Measurements from ENCODE around the gene ADARB1. TPM values are rescaled to one million over a fixed set of nuclear protein-coding genes. Genes with fewer than 3 reads are reported as not detected.

Gene ADARB1
- total RNA-seq, 1 donor from 2014 or later, result 14.5 TPM

- Mint-ChIP-seq H3K36me3 (ENCODE audit: low read depth, unreplicated experiment) (peaks cover 27% of the 10 kb centered on the region), H3K9me3 (ENCODE audit: unreplicated experiment) (no peaks in the 10 kb centered on the region), H3K4me1 (ENCODE audit: unreplicated experiment) (no peaks in the 10 kb centered on the region), H3K27me3 (ENCODE audit: unreplicated experiment) (peaks cover 5% of the 10 kb centered on the region), H3K27ac (ENCODE audit: unreplicated experiment) (no peak overlapping the region), H3K4me3 (ENCODE audit: unreplicated experiment) (no peak overlapping the region)
- DNase-seq (ENCODE audit: low spot score), result no peak
- TF ChIP-seq, protein P1, sequence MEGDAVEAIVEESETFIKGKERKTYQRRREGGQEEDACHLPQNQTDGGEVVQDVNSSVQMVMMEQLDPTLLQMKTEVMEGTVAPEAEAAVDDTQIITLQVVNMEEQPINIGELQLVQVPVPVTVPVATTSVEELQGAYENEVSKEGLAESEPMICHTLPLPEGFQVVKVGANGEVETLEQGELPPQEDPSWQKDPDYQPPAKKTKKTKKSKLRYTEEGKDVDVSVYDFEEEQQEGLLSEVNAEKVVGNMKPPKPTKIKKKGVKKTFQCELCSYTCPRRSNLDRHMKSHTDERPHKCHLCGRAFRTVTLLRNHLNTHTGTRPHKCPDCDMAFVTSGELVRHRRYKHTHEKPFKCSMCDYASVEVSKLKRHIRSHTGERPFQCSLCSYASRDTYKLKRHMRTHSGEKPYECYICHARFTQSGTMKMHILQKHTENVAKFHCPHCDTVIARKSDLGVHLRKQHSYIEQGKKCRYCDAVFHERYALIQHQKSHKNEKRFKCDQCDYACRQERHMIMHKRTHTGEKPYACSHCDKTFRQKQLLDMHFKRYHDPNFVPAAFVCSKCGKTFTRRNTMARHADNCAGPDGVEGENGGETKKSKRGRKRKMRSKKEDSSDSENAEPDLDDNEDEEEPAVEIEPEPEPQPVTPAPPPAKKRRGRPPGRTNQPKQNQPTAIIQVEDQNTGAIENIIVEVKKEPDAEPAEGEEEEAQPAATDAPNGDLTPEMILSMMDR (IDR thresholded peaks at IDR 0.05; ENCODE audit: unreplicated experiment), result no peak
Measured at GRCh38 chr21:45263534-45263933, 189.2 kb downstream of the ADARB1 start.

DNA sequence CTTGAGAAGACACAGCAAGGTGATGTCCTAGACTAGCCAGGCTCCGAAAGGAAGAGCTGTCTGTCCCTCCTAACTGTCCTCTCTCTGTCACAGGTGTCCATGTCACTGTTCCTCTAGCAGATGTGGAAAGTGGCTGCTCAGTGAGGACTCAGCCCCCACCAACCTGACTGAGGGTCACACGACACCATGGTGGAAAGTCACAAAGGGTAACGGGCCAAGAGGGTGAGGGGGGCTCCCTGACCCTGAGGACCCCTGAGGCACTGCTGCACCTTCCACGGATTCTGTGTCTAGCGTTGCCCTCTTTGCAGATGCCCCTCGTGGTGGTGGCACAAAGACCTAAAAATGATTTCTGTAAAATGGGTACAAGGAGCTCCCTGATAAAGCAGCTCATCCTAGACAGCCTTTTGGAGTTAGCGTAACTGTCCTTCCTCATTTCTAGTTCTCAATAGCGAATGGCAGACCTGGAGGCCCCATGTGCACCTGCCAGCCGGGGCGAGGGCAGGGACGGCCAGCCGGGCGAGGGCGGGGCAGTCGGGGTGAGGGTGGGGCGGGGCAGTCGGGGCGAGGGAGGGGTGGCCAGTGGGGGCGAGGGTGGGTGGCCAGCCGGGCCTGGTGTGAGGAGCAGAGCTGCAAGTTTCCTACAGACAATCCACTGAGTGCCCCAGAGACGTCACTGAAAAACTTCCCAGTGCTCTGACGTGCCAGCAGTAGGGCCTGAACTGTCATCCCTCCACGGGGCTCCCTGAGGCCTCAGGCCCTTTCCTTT lies 189.9 kb downstream of the ADARB1 start:
- peaks cover 27% of the 10 kb centered on the region for H3K36me3 Mint-ChIP-seq (ENCODE audit: low read depth, unreplicated experiment)
- H3K27ac Mint-ChIP-seq (ENCODE audit: unreplicated experiment), result no peak overlapping the region
- H3K4me1 Mint-ChIP-seq (ENCODE audit: unreplicated experiment), result no peaks in the 10 kb centered on the region
- no peaks in the 10 kb centered on the region for H3K9me3 Mint-ChIP-seq (ENCODE audit: unreplicated experiment)
- H3K4me3 Mint-ChIP-seq (ENCODE audit: unreplicated experiment), result no peak overlapping the region
- TF ChIP-seq, protein P1 (IDR thresholded peaks at IDR 0.05; ENCODE audit: unreplicated experiment), result no peak
- peaks cover 5% of the 10 kb centered on the region for H3K27me3 Mint-ChIP-seq (ENCODE audit: unreplicated experiment)
- peak; percentile 1 for DNase-seq (ENCODE audit: low spot score)

GRCh38 chr21:45264912-45265515 lies 190.6 kb downstream of the ADARB1 start:
- DNase-seq (ENCODE audit: low spot score), result peak; percentile 1
- no peak overlapping the region for H3K4me3 Mint-ChIP-seq (ENCODE audit: unreplicated experiment)
- TF ChIP-seq, protein P1 (IDR thresholded peaks at IDR 0.05; ENCODE audit: unreplicated experiment), result no peak

DNA sequence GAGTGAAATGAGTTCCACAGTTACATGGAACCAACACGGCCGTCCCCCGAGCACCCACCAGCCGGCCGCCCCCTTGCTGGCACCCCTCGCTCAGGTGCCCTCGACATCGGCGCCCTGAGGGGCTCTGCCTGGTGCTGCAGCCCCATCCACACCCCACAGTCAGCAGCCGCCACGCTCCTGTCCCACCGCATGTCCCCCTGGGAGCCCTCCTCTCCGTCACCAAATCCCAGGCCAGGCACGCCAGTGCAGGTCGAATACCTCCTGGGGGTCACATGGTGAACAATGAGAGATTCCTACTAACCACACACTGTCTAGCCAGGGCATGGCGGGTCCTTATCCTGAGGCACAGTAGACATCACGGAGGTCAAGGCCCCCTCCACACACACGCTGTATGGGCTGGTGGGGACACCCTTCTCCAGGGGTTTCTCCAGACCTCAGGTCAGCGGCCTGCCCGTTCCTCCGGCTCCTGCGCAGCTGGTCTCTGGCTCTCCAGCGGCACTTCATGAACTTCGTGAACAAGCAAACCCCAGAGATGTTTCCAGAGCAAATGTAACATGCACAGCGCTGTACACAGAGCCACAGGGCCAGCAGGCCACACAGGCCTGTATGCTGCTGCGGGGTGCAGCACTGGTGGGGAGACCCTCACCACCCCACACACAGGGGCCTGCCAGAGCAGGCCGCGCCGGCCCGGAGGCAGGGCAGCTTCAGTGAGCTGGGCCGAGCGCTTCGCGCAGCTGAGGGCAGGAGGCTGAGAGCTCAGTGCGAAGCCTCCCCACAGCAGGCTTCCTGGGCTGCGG lies 191.5 kb downstream of the ADARB1 start:
- H3K36me3 Mint-ChIP-seq (ENCODE audit: low read depth, unreplicated experiment), result peaks cover 27% of the 10 kb centered on the region
- no peak overlapping the region for H3K4me3 Mint-ChIP-seq (ENCODE audit: unreplicated experiment)

More at GRCh38 chr21:45264912-45265515, 190.6 kb downstream of the ADARB1 start:
- Mint-ChIP-seq H3K36me3 (ENCODE audit: low read depth, unreplicated experiment) (peaks cover 27% of the 10 kb centered on the region), H3K27ac (ENCODE audit: unreplicated experiment) (no peak overlapping the region), H3K27me3 (ENCODE audit: unreplicated experiment) (peaks cover 5% of the 10 kb centered on the region), H3K4me1 (ENCODE audit: unreplicated experiment) (no peaks in the 10 kb centered on the region), H3K9me3 (ENCODE audit: unreplicated experiment) (no peaks in the 10 kb centered on the region)

More for the DNA sequence above, 191.5 kb downstream of the ADARB1 start:
- TF ChIP-seq, protein P1 (IDR thresholded peaks at IDR 0.05; ENCODE audit: unreplicated experiment), result no peak
- H3K4me1 Mint-ChIP-seq (ENCODE audit: unreplicated experiment), result no peaks in the 10 kb centered on the region
- no peak overlapping the region for H3K27ac Mint-ChIP-seq (ENCODE audit: unreplicated experiment)
- H3K9me3 Mint-ChIP-seq (ENCODE audit: unreplicated experiment), result no peaks in the 10 kb centered on the region
- H3K27me3 Mint-ChIP-seq (ENCODE audit: unreplicated experiment), result peaks cover 5% of the 10 kb centered on the region
- DNase-seq (ENCODE audit: low spot score), result no peak

All from endothelial cell (in vitro differentiated cells).